HepG2 (cell line): Measurements from ENCODE around the gene FAM114A1. TPM values are rescaled to one million over a fixed set of nuclear protein-coding genes. Genes with fewer than 3 reads are reported as not detected.

Experiments
- ATAD3A ChIP-seq: sonication (generic); formaldehyde crosslinking; IDR thresholded peaks from 2 replicates; pipeline ENCODE4 v1.4.0; 2020; ENCODE audit warnings: missing genetic modification reagents
- GFI1 ChIP-seq: sonication (generic); formaldehyde crosslinking; IDR thresholded peaks from 2 replicates; pipeline ENCODE4 v1.5.0; 2020; ENCODE audit warnings: missing genetic modification reagents, mild to moderate bottlenecking, borderline replicate concordance
- JDP2 ChIP-seq: sonication (generic); formaldehyde crosslinking; IDR thresholded peaks from 2 replicates; pipeline ENCODE4 v1.8.1; 2022; ENCODE audit warnings: missing genetic modification reagents, borderline replicate concordance
- KAT8 ChIP-seq: IDR thresholded peaks from 2 replicates; pipeline ENCODE4 v1.6.1; 2016; ENCODE audit warnings: missing genetic modification reagents, missing compliant biosample characterization
- KDM2A ChIP-seq: sonication (generic); formaldehyde crosslinking; IDR thresholded peaks from 2 replicates; pipeline ENCODE4 v1.4.0; 2020; ENCODE audit warnings: low read depth, missing genetic modification reagents, borderline replicate concordance
- RARG ChIP-seq: sonication (generic); formaldehyde crosslinking; IDR thresholded peaks from 2 replicates; pipeline ENCODE4 v1.4.0; 2020; ENCODE audit warnings: low read depth, mild to moderate bottlenecking, missing genetic modification reagents
- SP140L ChIP-seq: sonication (generic); formaldehyde crosslinking; IDR thresholded peaks from 2 replicates; pipeline ENCODE4 v1.4.0; 2020; ENCODE audit warnings: missing genetic modification reagents, borderline replicate concordance
- TIGD3 ChIP-seq: sonication (generic); formaldehyde crosslinking; IDR thresholded peaks from 2 replicates; pipeline ENCODE4 v1.5.1; 2020; ENCODE audit warnings: mild to moderate bottlenecking, missing genetic modification reagents, borderline replicate concordance
- ZBTB14 ChIP-seq: sonication (generic); formaldehyde crosslinking; IDR thresholded peaks from 2 replicates; pipeline ENCODE4 v1.4.0; 2020; ENCODE audit warnings: missing genetic modification reagents
- ZNF543 ChIP-seq: sonication (generic); formaldehyde crosslinking; IDR thresholded peaks from 2 replicates; pipeline ENCODE4 v1.4.0; 2020; ENCODE audit warnings: mild to moderate bottlenecking, missing genetic modification reagents
- ZNF615 ChIP-seq: sonication (generic); formaldehyde crosslinking; IDR thresholded peaks from 2 replicates; pipeline ENCODE4 v1.5.0; 2020; ENCODE audit warnings: mild to moderate bottlenecking, missing genetic modification reagents, borderline replicate concordance
- ZNF644 ChIP-seq: IDR thresholded peaks from 2 replicates; pipeline ENCODE4 v1.6.1; 2016; ENCODE audit warnings: low read depth
- ZNF687 ChIP-seq: sonication (generic); formaldehyde crosslinking; IDR thresholded peaks from 2 replicates; pipeline ENCODE4 v1.5.1; 2020; ENCODE audit warnings: mild to moderate bottlenecking, missing genetic modification reagents, moderate library complexity
- ZNF747 ChIP-seq: sonication (generic); formaldehyde crosslinking; IDR thresholded peaks from 2 replicates; pipeline ENCODE4 v1.8.1; 2023; ENCODE audit warnings: missing genetic modification reagents, mild to moderate bottlenecking, borderline replicate concordance
- ZNF800 ChIP-seq: sonication (generic); formaldehyde crosslinking; IDR thresholded peaks from 2 replicates; pipeline ENCODE4 v1.4.0; 2020; ENCODE audit warnings: missing genetic modification reagents
- polyA plus RNA-seq, 8 experiments: library from polyadenylated mRNA; depleted of rRNA in 3 of 8; stranded (reverse) in 7 of 8; unstranded in 1 of 8; fragments of >200 nt; fragmentation: Illumina TruSeq in 4 of 8; extraction: Trizol in 4 of 8; gene quantifications; 2 replicates each; pipeline versions ENCODE4 v1.2.1 to v1.2.3, GENCODE V29; 2011 to 2016; ENCODE audit warnings: low read depth in 4 of 8, missing spikeins in 1 of 8, mixed read lengths in 1 of 8; ENCODE audit not compliant: insufficient read depth in 1 of 8
- total RNA-seq, 5 experiments: library from RNA; depleted of rRNA; stranded (reverse); fragments of >200 nt; fragmentation: Illumina TruSeq; extraction: Trizol; gene quantifications; 2 replicates each; pipeline ENCODE4 v1.2.3, GENCODE V29; 2016; ENCODE audit warnings: low read depth in 1 of 5

FAM114A1 gene
- total and polyA plus RNA-seq, 2 of the 13 experiments (the other 11 are each of a cell fraction or from before 2014, with no cell fraction given): 61.0 to 76.9 TPM

GRCh38 chr4:38904090-38904666 is 36.6 kb downstream of the FAM114A1 start (continued):
- no peak for TF ChIP-seq TIGD3 (CRISPR knock-in tag)
- TF ChIP-seq KDM2A: no peak
- no peak for TF ChIP-seq ZNF687 (CRISPR knock-in tag)
- peak; percentile 64; the same call in 1 of the 2 replicates for TF ChIP-seq GFI1
- TF ChIP-seq JDP2 (CRISPR knock-in tag): no peak
- no peak for TF ChIP-seq SP140L
- TF ChIP-seq ZBTB14 (CRISPR knock-in tag): no peak
- no peak for TF ChIP-seq KAT8 (CRISPR knock-in tag)
- TF ChIP-seq ZNF543 (CRISPR knock-in tag): no peak
- no peak for TF ChIP-seq ATAD3A (CRISPR knock-in tag)
- no peak for TF ChIP-seq ZNF615 (CRISPR knock-in tag)
- no peak for TF ChIP-seq RARG (CRISPR knock-in tag)
- TF ChIP-seq ZNF747 (CRISPR knock-in tag): no peak
- TF ChIP-seq ZNF644 (CRISPR knock-in tag): no peak
- no peak for TF ChIP-seq ZNF800
